Left colon (tissue), 2 donors: ENCODE data around the gene DAP. TPM values are rescaled to one million over a fixed set of nuclear protein-coding genes. Genes with fewer than 3 reads are reported as not detected.
A peak's percentile ranks its signal among the peaks of the same experiment; 100 is the strongest.

Source experiments
- ATAC-seq: fragments of 200-7000 bp; cut with Tn5 transposase; one replicate; pipeline ENCODE4 v1.9.1; 2020; ENCODE audit warnings: mild to moderate bottlenecking, moderate library complexity
- DNase-seq, 2 donors: peaks; one replicate each; pipeline ENCODE4 v3.0.0-alpha.2; 2020
- intact Hi-C, 2 donors: fragments of 100-400 bp; cut with DNase I in 1 of 2; cut with micrococcal nuclease in 1 of 2; formaldehyde crosslinking; loops; one replicate each; pipeline versions ENCODE4 v1.11.2 to v1.14.0; 2022; cut with DNase I, micrococcal nuclease
- total RNA-seq, 2 donors: library from RNA; stranded (reverse); fragmentation: NEBNext Ultra II Directional; extraction: Animal tissue kit (Norgen Biotek cat#: 25700); gene quantifications; one replicate each; pipeline ENCODE4 v1.2.1, GENCODE V29; 2021
- donor health status: DM: no; HTN: no; CAD: no.
- donor health status: DM: yes; HTN: yes; CAD: no.

The DAP gene
- total RNA-seq, 2 donors from 2014 or later, result 125 TPM

GRCh38 chr5:10702040-10702629 lies 58.9 kb downstream of the DAP start:
- intact Hi-C loops, result no loop called here
- DNase-seq, result no peak
- no peak for ATAC-seq

DNA sequence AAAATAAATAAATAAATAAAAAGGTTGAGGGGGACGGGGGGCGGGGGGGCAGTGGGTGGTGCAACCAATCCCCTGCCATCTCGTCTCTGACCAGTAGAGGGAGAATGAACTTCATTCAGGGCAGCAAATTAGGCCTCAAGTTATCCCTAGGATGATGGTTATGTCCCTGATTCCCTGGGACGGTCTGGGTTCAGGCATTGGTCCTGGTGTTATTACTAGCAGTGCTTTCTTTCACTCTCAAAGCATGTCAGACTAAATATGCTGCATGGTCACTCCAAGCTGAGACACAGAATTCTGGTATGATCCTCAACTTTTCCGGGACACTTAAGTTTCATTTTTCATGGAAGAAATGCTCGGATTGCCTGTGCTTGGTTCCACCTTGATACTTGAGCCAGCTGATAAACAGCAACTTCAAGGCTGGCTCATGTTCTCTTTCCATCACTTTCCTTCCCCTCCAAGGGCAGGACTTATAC lies 59.4 kb downstream of the DAP start:
- DNase-seq (no peak), ATAC-seq (peak; percentile 32)
- intact Hi-C loops, result no loop called here

GRCh38 chr5:10700516-10700915 lies 60.5 kb downstream of the DAP start:
- DNase-seq (no peak), ATAC-seq (no peak)
- intact Hi-C loops, result no loop called here

DNA sequence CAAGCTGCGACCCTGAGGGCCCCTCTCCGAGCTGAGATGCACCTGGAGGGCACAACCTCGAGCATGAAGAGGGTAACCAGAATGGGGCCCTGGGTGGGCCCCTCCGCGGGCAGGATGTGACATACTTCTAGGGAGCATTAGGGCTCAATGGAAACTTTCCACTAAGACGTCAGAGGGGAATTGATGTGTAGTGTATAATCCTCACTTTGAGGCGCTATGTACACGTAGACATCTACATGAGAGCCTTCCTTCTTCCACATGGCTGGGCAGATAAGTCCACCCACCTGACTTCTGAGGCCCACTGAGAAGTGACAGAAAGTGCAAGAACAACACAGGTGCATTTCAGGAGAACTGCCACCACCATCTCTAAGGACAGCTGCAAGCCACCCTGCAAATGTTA lies 61.0 kb downstream of the DAP start:
- ATAC-seq (no peak), DNase-seq (no peak)
- intact Hi-C loops, result loop anchor here in 1 of 2 donors (10.0 kb wide), 1 partner anchor 165 kb away; no protein-coding TSS in a partner anchor

GRCh38 chr5:10699281-10699874 lies 61.7 kb downstream of the DAP start:
- intact Hi-C loops, result loop anchor here in 1 of 2 donors (10.0 kb wide), 1 partner anchor 165 kb away; no protein-coding TSS in a partner anchor
- DNase-seq (no peak), ATAC-seq (no peak)

DNA sequence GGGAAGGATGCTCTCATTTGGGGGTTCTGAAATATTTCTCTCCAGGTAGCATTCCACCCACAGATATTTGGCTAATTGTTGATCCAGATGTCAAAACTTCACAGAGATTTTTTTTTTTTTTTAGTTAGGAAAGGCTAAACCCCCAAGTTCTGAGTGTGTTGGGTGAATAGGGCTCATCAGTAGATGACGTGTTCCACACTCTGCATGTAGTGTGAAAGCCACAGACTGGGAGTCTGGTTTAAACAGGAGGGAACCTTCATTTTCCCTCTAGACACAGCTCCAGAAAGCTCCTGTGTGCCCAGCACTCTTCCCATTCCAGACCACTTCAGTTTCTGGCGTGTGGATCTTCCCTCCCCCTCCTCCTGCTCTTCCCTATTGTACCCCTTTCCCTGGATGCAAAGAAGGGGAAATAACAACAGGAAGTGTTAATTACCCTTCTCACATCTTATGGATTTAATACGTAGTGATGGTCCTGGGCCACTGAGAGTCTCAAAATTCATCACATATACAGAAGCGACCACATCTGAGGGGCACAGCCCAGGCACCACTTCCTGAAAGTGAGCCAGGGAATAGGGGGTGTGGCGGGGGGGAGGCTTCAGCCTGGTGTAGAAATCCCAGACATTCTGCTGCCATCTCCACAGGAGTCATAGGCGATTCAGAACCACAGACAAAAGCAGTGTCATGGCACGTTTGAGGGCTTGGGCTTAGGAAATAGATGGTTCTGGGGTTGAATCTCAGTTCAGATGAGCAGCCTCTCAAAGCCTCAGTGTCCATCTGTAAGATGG lies 65.1 kb downstream of the DAP start:
- intact Hi-C loops, result loop anchor here in 1 of 2 donors (10.0 kb wide), 1 partner anchor 169 kb away; no protein-coding TSS in a partner anchor
- DNase-seq (no peak), ATAC-seq (no peak)

DNA sequence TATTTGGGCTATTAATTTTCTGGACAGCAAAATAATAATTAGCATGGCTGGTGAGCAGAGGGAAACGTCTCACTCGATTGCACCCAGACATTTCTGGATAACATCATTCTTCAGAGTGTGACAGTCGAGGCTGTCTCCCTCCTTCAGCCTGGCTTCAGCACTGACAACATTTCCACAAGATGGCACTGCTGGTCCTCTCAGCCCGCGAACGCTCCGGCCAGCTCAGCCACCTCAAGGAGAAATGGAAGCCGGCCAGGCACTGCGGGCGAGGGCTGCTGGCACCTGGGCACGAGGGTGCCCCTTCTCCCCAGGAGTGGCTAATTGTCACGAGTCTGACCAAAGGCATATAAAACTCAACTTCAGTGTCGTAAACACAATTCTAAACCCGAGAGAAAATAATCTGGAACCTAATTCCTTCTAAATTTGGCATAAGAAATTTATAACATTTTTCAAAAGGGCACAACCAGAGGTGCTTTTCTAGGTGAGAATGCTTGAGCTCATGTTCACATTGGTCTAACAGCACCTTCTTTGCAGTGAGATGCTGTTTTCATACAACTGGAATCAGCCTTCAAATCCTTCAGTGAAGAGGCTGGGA lies 65.9 kb downstream of the DAP start:
- intact Hi-C loops, result loop anchor here in 1 of 2 donors (10.0 kb wide), 1 partner anchor 170 kb away; no protein-coding TSS in a partner anchor
- ATAC-seq, result peak; percentile 97
- DNase-seq, result peak; percentile 53 to 77

GRCh38 chr5:10691826-10692785 lies 68.9 kb downstream of the DAP start:
- no peak for DNase-seq
- ATAC-seq, result no peak
- intact Hi-C loops, result loop anchor here in 1 of 2 donors (10.0 kb wide), 1 partner anchor 173 kb away; no protein-coding TSS in a partner anchor

DNA sequence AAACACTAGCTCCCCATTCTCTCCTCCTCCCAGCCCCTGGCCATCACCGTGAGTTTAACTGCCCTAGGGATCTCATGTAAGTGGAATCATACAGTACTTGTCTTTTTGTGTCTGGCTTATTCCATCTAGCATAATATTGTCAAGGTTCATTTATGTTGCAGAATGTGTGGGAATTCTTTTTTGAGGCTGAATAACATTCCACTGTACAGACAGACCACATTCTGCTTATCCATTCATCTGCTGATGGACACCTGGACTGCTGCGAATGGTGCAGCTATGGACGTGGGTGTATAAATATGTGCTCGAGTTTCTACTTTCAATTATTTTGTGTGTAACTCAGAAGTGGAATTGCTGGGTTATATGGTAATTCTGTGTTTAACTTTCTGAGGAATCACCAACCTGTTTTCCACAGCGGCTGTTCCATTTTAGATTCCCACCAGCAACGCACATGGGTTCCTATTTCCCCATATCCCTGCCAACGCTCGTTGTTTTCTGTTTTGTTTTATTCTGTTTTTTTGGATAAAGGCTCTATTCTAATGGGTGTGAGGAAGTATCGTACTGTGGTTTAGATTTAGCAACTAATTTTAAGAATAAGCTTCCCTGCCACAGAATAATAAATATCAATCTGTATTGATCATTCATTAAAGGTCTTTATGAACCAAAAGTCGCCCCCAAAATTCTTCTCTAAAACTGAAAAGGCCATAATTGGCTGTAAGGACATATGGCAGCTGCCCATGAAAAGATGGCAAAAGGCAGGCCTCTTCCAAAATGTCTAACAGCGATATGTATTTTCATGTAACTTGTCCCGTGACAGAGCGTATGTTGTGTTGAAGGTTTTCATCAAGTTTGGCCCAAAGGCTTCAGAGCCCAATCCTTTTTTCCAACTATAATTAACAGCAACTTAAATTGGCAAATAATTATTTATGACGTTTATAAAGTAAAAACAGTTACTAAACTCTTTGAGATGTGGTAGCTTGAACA lies 70.3 kb downstream of the DAP start:
- ATAC-seq (no peak), DNase-seq (no peak)
- intact Hi-C loops, result loop anchor here in 1 of 2 donors (10.0 kb wide), 1 partner anchor 174 kb away; no protein-coding TSS in a partner anchor

- intact Hi-C loops, result loop anchor here in 1 of 2 donors (10.0 kb wide), 1 partner anchor 175 kb away; no protein-coding TSS in a partner anchor
- peak; percentile 42 for ATAC-seq
Observed at GRCh38 chr5:10689391-10690081, 71.5 kb downstream of the DAP start.

GRCh38 chr5:10688651-10689171 lies 72.3 kb downstream of the DAP start:
- no peak for DNase-seq
- ATAC-seq, result no peak
- intact Hi-C loops, result no loop called here

More at GRCh38 chr5:10689391-10690081, 71.5 kb downstream of the DAP start:
- no peak for DNase-seq

- ATAC-seq (no peak), DNase-seq (no peak)
- intact Hi-C loops, result no loop called here
Observed at GRCh38 chr5:10686890-10687289, 74.1 kb downstream of the DAP start.

DNA sequence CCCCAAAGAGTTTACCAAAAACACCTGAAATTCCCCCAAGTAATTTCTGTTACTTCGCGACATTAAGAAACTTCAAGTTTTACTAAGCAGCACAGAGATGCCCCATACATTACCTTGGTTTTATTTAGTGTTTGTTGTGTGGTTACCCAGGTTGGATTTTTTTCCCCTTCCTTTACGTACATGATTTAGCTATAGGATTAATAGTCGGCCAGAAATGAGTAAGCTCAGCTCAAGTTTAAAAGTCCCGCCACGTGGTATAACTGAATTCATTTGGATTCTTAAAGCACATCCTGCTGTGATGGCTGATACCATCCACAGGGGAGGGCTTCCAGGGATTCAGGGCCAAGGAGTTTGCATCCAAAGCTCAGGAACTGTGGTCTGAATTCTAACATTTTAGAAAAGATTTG lies 75.9 kb downstream of the DAP start:
- intact Hi-C loops, result no loop called here
- DNase-seq (no peak), ATAC-seq (no peak)

DNA sequence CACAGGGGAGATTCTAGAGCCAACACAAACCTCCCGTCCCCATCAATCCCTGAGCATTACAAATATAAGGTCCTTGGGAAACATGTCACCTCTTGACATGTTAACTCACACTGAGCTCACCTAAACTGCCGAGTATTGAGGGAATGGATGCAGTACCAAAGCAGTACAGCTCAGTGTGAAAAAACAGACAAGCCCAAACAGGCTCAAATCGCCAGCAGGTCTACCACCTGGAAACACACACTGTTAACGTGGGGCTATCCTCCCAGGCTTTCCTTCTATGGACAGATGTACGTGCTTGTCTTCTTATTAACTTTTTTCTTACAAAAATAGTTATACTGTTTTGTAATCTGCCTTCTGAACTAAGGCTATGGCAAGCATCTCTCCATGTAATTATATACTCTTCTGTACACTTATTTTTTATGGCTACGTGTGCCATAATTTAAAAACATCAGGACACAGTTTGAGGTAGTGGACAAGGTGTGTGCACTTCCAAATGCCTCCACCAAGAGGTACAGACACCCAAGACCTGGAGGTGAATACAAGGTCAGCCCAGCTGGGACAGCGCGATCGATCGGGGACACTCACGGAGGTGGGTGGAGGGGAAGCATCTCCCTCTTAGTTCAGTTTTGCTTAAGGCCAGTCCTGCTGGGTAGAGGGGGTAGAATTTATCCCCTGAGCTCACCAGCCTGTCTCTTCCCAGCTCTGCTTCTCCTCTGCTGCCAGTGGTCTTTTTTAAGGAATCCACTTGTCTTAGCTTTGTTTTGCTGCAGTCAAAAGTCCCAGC lies 76.5 kb downstream of the DAP start:
- intact Hi-C loops, result no loop called here
- no peak for ATAC-seq
- no peak for DNase-seq

- no peak for DNase-seq
- intact Hi-C loops, result no loop called here
- no peak for ATAC-seq
Observed at GRCh38 chr5:10682801-10683525, 78.1 kb downstream of the DAP start.
